ENCODE data around the gene PIGP. TPM values are rescaled to one million over a fixed set of nuclear protein-coding genes. Genes with fewer than 3 reads are reported as not detected.
A peak's percentile ranks its signal among the peaks of the same experiment; 100 is the strongest.

Gene PIGP
- total and polyA plus RNA-seq, 5 experiments from 2014 or later = 19.9 to 45.2 (median 32.8) TPM

- Mint-ChIP-seq H3K36me3 (peaks cover 0 to 86% (median 29%) of the 10 kb centered on the region in 3 donors), H3K9me3 (no peaks in the 10 kb centered on the region), H3K4me1 (peaks cover 0 to 2% (median 0%) of the 10 kb centered on the region in 4 donors), H3K27ac (no peak overlapping the region), H3K27me3 (no peaks in the 10 kb centered on the region), H3K4me3 (no peak overlapping the region)
- POLR2A ChIA-PET = no interaction called here
- DNase-seq (no peak), ATAC-seq (no peak)
Measured at GRCh38 chr21:37095821-37096220, 22.9 kb upstream of the PIGP start.

GRCh38 chr21:37093977-37094376 lies 21.1 kb upstream of the PIGP start:
- Mint-ChIP-seq H3K27me3 (no peaks in the 10 kb centered on the region), H3K4me1 (peaks cover 0 to 4% (median 0%) of the 10 kb centered on the region in 4 donors), H3K9me3 (no peaks in the 10 kb centered on the region), H3K27ac (no peak overlapping the region), H3K4me3 (no peak overlapping the region), H3K36me3 (peaks cover 0 to 85% (median 29%) of the 10 kb centered on the region in 3 donors)
- POLR2A ChIA-PET = no interaction called here
- DNase-seq (no peak), ATAC-seq (no peak)

GRCh38 chr21:37088186-37088735 lies 15.4 kb upstream of the PIGP start:
- Mint-ChIP-seq H3K27me3 (no peaks in the 10 kb centered on the region), H3K27ac (no peak overlapping the region), H3K36me3 (peaks cover 0 to 40% (median 12%) of the 10 kb centered on the region in 3 donors), H3K9me3 (no peaks in the 10 kb centered on the region), H3K4me1 (peaks cover 11 to 18% (median 13%) of the 10 kb centered on the region in 4 donors), H3K4me3 (no peak overlapping the region)
- ATAC-seq = no peak
- POLR2A ChIA-PET = interaction anchor here (0.6 kb wide), 1 partner anchor 99 kb away, joined by 3 read pairs; no protein-coding TSS in a partner anchor
- DNase-seq = no peak

- Mint-ChIP-seq H3K4me3 (no peak overlapping the region), H3K27ac (no peak overlapping the region), H3K36me3 (peaks cover 0 to 34% (median 12%) of the 10 kb centered on the region in 3 donors), H3K4me1 (peaks cover 16 to 28% (median 23%) of the 10 kb centered on the region in 4 donors), H3K9me3 (no peaks in the 10 kb centered on the region), H3K27me3 (no peaks in the 10 kb centered on the region)
- ATAC-seq (peak in 1 of 2 donors; percentile 38), DNase-seq (peak in 2 of 10 donors; percentile 14 to 19)
- POLR2A ChIA-PET = no interaction called here
Measured at GRCh38 chr21:37087188-37087587, 14.3 kb upstream of the PIGP start.

GRCh38 chr21:37085726-37086125 lies 12.9 kb upstream of the PIGP start:
- Mint-ChIP-seq H3K27ac (no peak overlapping the region), H3K36me3 (peaks cover 0 to 24% (median 12%) of the 10 kb centered on the region in 3 donors), H3K27me3 (no peaks in the 10 kb centered on the region), H3K9me3 (no peaks in the 10 kb centered on the region), H3K4me1 (peaks cover 19 to 34% (median 29%) of the 10 kb centered on the region in 4 donors), H3K4me3 (no peak overlapping the region)
- ATAC-seq = no peak
- DNase-seq = no peak
- POLR2A ChIA-PET = no interaction called here

- Mint-ChIP-seq H3K9me3 (peaks cover 0 to 14% (median 2%) of the 10 kb centered on the region in 9 donors), H3K27ac (peak overlapping the region in 5 of 10 donors; percentile 3 to 77 (median 14)), H3K27me3 (no peaks in the 10 kb centered on the region), H3K36me3 (peaks cover 5 to 11% (median 5%) of the 10 kb centered on the region in 3 donors), H3K4me3 (peak overlapping the region in 5 of 10 donors; percentile 3 to 30 (median 15)), H3K4me1 (peaks cover 21 to 51% (median 45%) of the 10 kb centered on the region in 4 donors)
- POLR2A ChIA-PET = no interaction called here
- ATAC-seq = no peak
- DNase-seq = no peak
Measured at GRCh38 chr21:37082856-37083528, 10.1 kb upstream of the PIGP start.

GRCh38 chr21:37082375-37082774 lies 9.5 kb upstream of the PIGP start:
- Mint-ChIP-seq H3K27ac (no peak overlapping the region), H3K9me3 (peaks cover 0 to 14% (median 2%) of the 10 kb centered on the region in 9 donors), H3K36me3 (peaks cover 5 to 11% (median 5%) of the 10 kb centered on the region in 3 donors), H3K4me3 (peak overlapping the region in 1 of 10 donors; percentile 34), H3K27me3 (no peaks in the 10 kb centered on the region), H3K4me1 (peaks cover 24 to 57% (median 51%) of the 10 kb centered on the region in 4 donors)
- ATAC-seq (no peak), DNase-seq (no peak)
- POLR2A ChIA-PET = no interaction called here

- no peak for DNase-seq
- H3K9me3 Mint-ChIP-seq = peaks cover 0 to 14% (median 2%) of the 10 kb centered on the region in 9 donors
- POLR2A ChIA-PET = interaction anchor here (0.7 kb wide), 1 partner anchor 20 kb away, joined by 12 read pairs; no protein-coding TSS in a partner anchor
- peak overlapping the region in 2 of 10 donors; percentile 41 to 73 for H3K4me3 Mint-ChIP-seq
- peaks cover 5 to 10% (median 5%) of the 10 kb centered on the region in 3 donors for H3K36me3 Mint-ChIP-seq
- H3K27ac Mint-ChIP-seq = peak overlapping the region in 3 of 10 donors; percentile 5 to 52 (median 5)
- peak; percentile 30 to 66 for ATAC-seq
- peaks cover 25 to 82% (median 66%) of the 10 kb centered on the region in 4 donors for H3K4me1 Mint-ChIP-seq
- H3K27me3 Mint-ChIP-seq = no peaks in the 10 kb centered on the region
Measured at GRCh38 chr21:37079211-37079824, 6.4 kb upstream of the PIGP start.

- peaks cover 14 to 71% (median 50%) of the 10 kb centered on the region in 4 donors for H3K4me1 Mint-ChIP-seq
- H3K27ac Mint-ChIP-seq = peak overlapping the region in 3 of 10 donors; percentile 11 to 35 (median 26)
- POLR2A ChIA-PET = no interaction called here
- no peak for DNase-seq
- peak overlapping the region in 1 of 10 donors; percentile 35 for H3K4me3 Mint-ChIP-seq
- H3K27me3 Mint-ChIP-seq = no peaks in the 10 kb centered on the region
- H3K36me3 Mint-ChIP-seq = peaks cover 5% of the 10 kb centered on the region in 3 donors
- peaks cover 0 to 14% (median 2%) of the 10 kb centered on the region in 9 donors for H3K9me3 Mint-ChIP-seq
- ATAC-seq = no peak
Measured at GRCh38 chr21:37077403-37077802, 4.5 kb upstream of the PIGP start.

- POLR2A ChIA-PET = no interaction called here
- Mint-ChIP-seq H3K4me1 (peaks cover 20 to 73% (median 54%) of the 10 kb centered on the region in 4 donors), H3K9me3 (peaks cover 0 to 14% (median 2%) of the 10 kb centered on the region in 9 donors), H3K36me3 (peaks cover 2 to 5% (median 2%) of the 10 kb centered on the region in 3 donors), H3K27me3 (no peaks in the 10 kb centered on the region), H3K4me3 (peak overlapping the region in 5 of 10 donors; percentile 20 to 43 (median 28)), H3K27ac (peak overlapping the region in 4 of 10 donors; percentile 9 to 68 (median 46))
- no peak for ATAC-seq
- no peak for DNase-seq
Measured at GRCh38 chr21:37076087-37076850, 3.4 kb upstream of the PIGP start.

- H3K27me3 Mint-ChIP-seq = no peaks in the 10 kb centered on the region
- H3K27ac Mint-ChIP-seq = peak overlapping the region in 6 of 10 donors; percentile 10 to 93 (median 31)
- POLR2A ChIA-PET = interaction anchor here (0.6 kb wide), 1 partner anchor 64 kb away, joined by 6 read pairs; no protein-coding TSS in a partner anchor
- ATAC-seq (no peak), DNase-seq (no peak)
- peaks cover 25 to 74% (median 57%) of the 10 kb centered on the region in 4 donors for H3K4me1 Mint-ChIP-seq
- peaks cover 0 to 14% (median 2%) of the 10 kb centered on the region in 9 donors for H3K9me3 Mint-ChIP-seq
- peak overlapping the region in 9 of 10 donors; percentile 48 to 100 (median 92) for H3K4me3 Mint-ChIP-seq
- H3K36me3 Mint-ChIP-seq = peaks cover 2 to 10% (median 5%) of the 10 kb centered on the region in 3 donors
Measured at GRCh38 chr21:37075214-37075770, 2.4 kb upstream of the PIGP start.

GRCh38 chr21:37074546-37074945 lies 1.7 kb upstream of the PIGP start:
- DNase-seq (no peak), ATAC-seq (no peak)
- Mint-ChIP-seq H3K36me3 (peaks cover 2 to 13% (median 5%) of the 10 kb centered on the region in 3 donors), H3K4me3 (peak overlapping the region; percentile 88 to 100 (median 97)), H3K27me3 (no peaks in the 10 kb centered on the region), H3K4me1 (peaks cover 27 to 73% (median 60%) of the 10 kb centered on the region in 4 donors), H3K27ac (peak overlapping the region; percentile 93 to 99 (median 99)), H3K9me3 (peaks cover 0 to 10% (median 2%) of the 10 kb centered on the region in 9 donors)
- POLR2A ChIA-PET = interaction anchor here (0.6 kb wide), 2 partner anchors 63 to 154 kb away, joined by 3 to 6 read pairs; no protein-coding TSS in a partner anchor

All from naive thymus-derived CD8-positive, alpha-beta T cell (primary cell).